ENCODE measurements around the gene LRRC63.

GRCh38 chr13:46293436-46293835 is 81.7 kb downstream of the LRRC63 start:
- TF ChIP-seq CTCF (IDR thresholded peaks at IDR 0.05), result no peak
- TF ChIP-seq POLR2AphosphoS5 (IDR thresholded peaks at IDR 0.05), result no peak
